HEK293 (cell line): ENCODE measurements around the gene TLE2.

Source experiments
- CTCF ChIA-PET: fragments of 350-600 bp; formaldehyde crosslinking; extraction: SDS; loops from one replicate; lab custom pipeline; 2021; ENCODE audit warnings: antibody characterized with exemption; lab: Yijun Ruan, JAX
- POLR2A ChIA-PET: fragments of 300-600 bp; formaldehyde crosslinking; extraction: SDS; loops from one replicate; lab custom pipeline; 2020; ENCODE audit warnings: antibody characterized with exemption, inconsistent platforms; lab: Yijun Ruan, JAX
- H3K27ac ChIP-seq: fragments of 200-500 bp; sonication (Bioruptor generic); 2 replicates; pipeline ENCODE4 v1.5.1; 2014; ENCODE audit warnings: low read depth, low read length, control low read depth, inconsistent platforms; ENCODE audit errors: extremely low read depth
- H3K36me3 ChIP-seq, 2 experiments: fragments of 200-500 bp in 1 of 2; sonication (Bioruptor generic) in 1 of 2; 1 replicate in 1 of 2; 2 replicates in 1 of 2; pipeline ENCODE4 v1.5.1; 2014 to 2017; ENCODE audit warnings: inconsistent platforms in 2 of 2, low read length in 2 of 2; ENCODE audit not compliant: control insufficient read depth in 2 of 2, insufficient read depth in 1 of 2
- H3K4me1 ChIP-seq: fragments of 200-500 bp; sonication (Bioruptor generic); 2 replicates; pipeline ENCODE4 v1.5.1; 2014; ENCODE audit warnings: mild to moderate bottlenecking, low read length, inconsistent platforms; ENCODE audit not compliant: control insufficient read depth, insufficient read depth
- H3K4me3 ChIP-seq: 2 replicates; pipeline ENCODE4 v1.5.1; 2011; ENCODE audit warnings: low read depth, mild to moderate bottlenecking, control low read depth, low read length, moderate library complexity
- H3K9me3 ChIP-seq: fragments of 200-500 bp; sonication (Bioruptor generic); 2 replicates; pipeline ENCODE4 v1.5.1; 2014; ENCODE audit warnings: low read depth, low read length, inconsistent platforms; ENCODE audit not compliant: control insufficient read depth, insufficient read depth
- EGR2 ChIP-seq: fragments of 450-650 bp; formaldehyde crosslinking; IDR thresholded peaks from 2 replicates; pipeline ENCODE4 v1.5.1; 2016; ENCODE audit warnings: low read depth, missing biosample characterization, missing genetic modification characterization
- GLI4 ChIP-seq: fragments of 450-650 bp; formaldehyde crosslinking; IDR thresholded peaks from 2 replicates; pipeline ENCODE4 v1.5.1; 2016; ENCODE audit warnings: missing biosample characterization, missing genetic modification characterization
- GLIS1 ChIP-seq: fragments of 450-650 bp; formaldehyde crosslinking; IDR thresholded peaks from 2 replicates; pipeline ENCODE4 v1.5.1; 2016; ENCODE audit warnings: missing biosample characterization, missing genetic modification characterization
- PATZ1 ChIP-seq: fragments of 450-650 bp; formaldehyde crosslinking; IDR thresholded peaks from 2 replicates; pipeline ENCODE4 v1.5.1; 2016; ENCODE audit warnings: missing biosample characterization, missing genetic modification characterization
- PRDM2 ChIP-seq: fragments of 450-650 bp; formaldehyde crosslinking; IDR thresholded peaks from 2 replicates; pipeline ENCODE4 v1.5.1; 2016; ENCODE audit warnings: missing biosample characterization, missing genetic modification characterization, borderline replicate concordance
- SETDB1 ChIP-seq: IDR thresholded peaks from one replicate; pipeline ENCODE4 v1.6.1; 2017; ENCODE audit warnings: mild to moderate bottlenecking, low read length, moderate library complexity, mixed read lengths; ENCODE audit not compliant: insufficient read length
- ZBTB48 ChIP-seq: fragments of 450-650 bp; formaldehyde crosslinking; IDR thresholded peaks from 2 replicates; pipeline ENCODE4 v1.5.1; 2016; ENCODE audit warnings: missing biosample characterization, missing genetic modification characterization
- ZFHX2 ChIP-seq: fragments of 450-650 bp; formaldehyde crosslinking; conservative IDR thresholded peaks from 2 replicates; pipeline ENCODE4 v1.5.1; 2016; ENCODE audit warnings: missing biosample characterization, missing genetic modification characterization
- ZIC2 ChIP-seq: fragments of 450-650 bp; formaldehyde crosslinking; IDR thresholded peaks from 2 replicates; pipeline ENCODE4 v1.5.1; 2016; ENCODE audit warnings: missing biosample characterization, missing genetic modification characterization
- ZNF133 ChIP-seq: fragments of 450-650 bp; formaldehyde crosslinking; IDR thresholded peaks from 2 replicates; pipeline ENCODE4 v1.5.1; 2016; ENCODE audit warnings: missing biosample characterization, missing genetic modification characterization
- ZNF211 ChIP-seq: fragments of 450-650 bp; formaldehyde crosslinking; IDR thresholded peaks from 2 replicates; pipeline ENCODE4 v1.5.1; 2016; ENCODE audit warnings: low read depth, missing biosample characterization, missing genetic modification characterization
- ZNF302 ChIP-seq: fragments of 450-650 bp; formaldehyde crosslinking; IDR thresholded peaks from 2 replicates; pipeline ENCODE4 v1.5.1; 2016; ENCODE audit warnings: missing biosample characterization, missing genetic modification characterization, low read depth
- ZNF514 ChIP-seq: fragments of 450-650 bp; formaldehyde crosslinking; IDR thresholded peaks from 2 replicates; pipeline ENCODE4 v1.5.1; 2016; ENCODE audit warnings: missing biosample characterization, missing genetic modification characterization
- ZNF529 ChIP-seq: fragments of 450-650 bp; formaldehyde crosslinking; IDR thresholded peaks from 2 replicates; pipeline ENCODE4 v1.5.1; 2017; ENCODE audit warnings: missing genetic modification characterization, missing biosample characterization; ENCODE audit not compliant: insufficient replicate concordance
- ZNF585B ChIP-seq: fragments of 450-650 bp; formaldehyde crosslinking; IDR thresholded peaks from 2 replicates; pipeline ENCODE4 v1.5.1; 2016; ENCODE audit warnings: missing biosample characterization, missing genetic modification characterization
- ZNF626 ChIP-seq: fragments of 450-650 bp; sonication (Bioruptor Pico); formaldehyde crosslinking; IDR thresholded peaks from 2 replicates; pipeline ENCODE4 v1.5.1; 2018; ENCODE audit warnings: missing biosample characterization, missing genetic modification characterization, inconsistent platforms
- ZNF664 ChIP-seq: fragments of 450-650 bp; formaldehyde crosslinking; IDR thresholded peaks from 2 replicates; pipeline ENCODE4 v1.5.1; 2016; ENCODE audit warnings: missing biosample characterization, missing genetic modification characterization
- ZNF704 ChIP-seq: fragments of 450-650 bp; formaldehyde crosslinking; IDR thresholded peaks from 2 replicates; pipeline ENCODE4 v1.5.1; 2016; ENCODE audit warnings: missing biosample characterization, missing genetic modification characterization
- ZNF768 ChIP-seq: fragments of 450-650 bp; formaldehyde crosslinking; IDR thresholded peaks from 2 replicates; pipeline ENCODE4 v1.5.1; 2018; ENCODE audit warnings: missing biosample characterization, mild to moderate bottlenecking, missing genetic modification characterization

The TLE2 gene

GRCh38 chr19:3041761-3042620, 12.9 kb upstream of the TLE2 start (continued):
- TF ChIP-seq PRDM2 (tag by site-specific recombination), result no peak
- no peak for TF ChIP-seq PATZ1 (tag by site-specific recombination)
- TF ChIP-seq ZNF302 (tag by site-specific recombination), result no peak
- TF ChIP-seq ZNF529, result no peak
- TF ChIP-seq ZNF133 (tag by site-specific recombination), result no peak
- no peak for TF ChIP-seq ZNF211 (tag by site-specific recombination)
- no peak for TF ChIP-seq ZNF626 (tag by site-specific recombination)
- peak; percentile 75 for TF ChIP-seq ZIC2
- peak; percentile 70; the same call in 1 of the 2 replicates for TF ChIP-seq ZNF768
- TF ChIP-seq SETDB1, result no peak
- TF ChIP-seq ZNF514, result no peak
- peak; percentile 51; the same call in 1 of the 2 replicates for TF ChIP-seq EGR2 (tag by site-specific recombination)
- no peak for TF ChIP-seq ZNF585B (tag by site-specific recombination)
- TF ChIP-seq ZBTB48 (tag by site-specific recombination), result no peak
- TF ChIP-seq ZFHX2 (tag by site-specific recombination), result peak; percentile 91
- TF ChIP-seq GLI4 (tag by site-specific recombination), result no peak
- no peak for TF ChIP-seq ZNF664
- TF ChIP-seq, all 188 proteins: peak for 4

- CTCF ChIA-PET, result no interaction called here
- TF ChIP-seq GLIS1 (tag by site-specific recombination) (peak; percentile 48; the same call in 1 of the 2 replicates), ZNF704 (tag by site-specific recombination) (no peak)
- POLR2A ChIA-PET, result no interaction called here
- Histone ChIP-seq H3K9me3 (no peaks in the 10 kb centered on the region), H3K4me3 (no peak overlapping the region), H3K4me1 (peaks cover 8% of the 10 kb centered on the region; the same call in 1 of the 2 replicates), H3K36me3 (no peaks in the 10 kb centered on the region), H3K27ac (no peak overlapping the region)
Measured at GRCh38 chr19:3041327-3041726, 12.2 kb upstream of the TLE2 start.
